Raji (cell line): ENCODE measurements around the gene NOTCH2NLA.
"Not testable (repeated sequence)": the region's sequence is repeated elsewhere in the genome, so short reads cannot be mapped to it uniquely, and the experiment has no call there.

Experiments used
- POLR2A ChIP-seq: IDR thresholded peaks from 2 replicates; pipeline ENCODE4 v1.6.1; 2011; ENCODE audit warnings: low read depth, low read length, control low read depth; ENCODE audit not compliant: insufficient read depth

NOTCH2NLA gene

GRCh38 chr1:146228710-146229477 lies at the start of gene NOTCH2NLA:
Gene NOTCH2NLA, minus strand, starts transcription at chr1:146229021. Its CDS starts 39,684 bp downstream, at chr1:146189337.
- not testable (repeated sequence) for TF ChIP-seq POLR2A

DNA sequence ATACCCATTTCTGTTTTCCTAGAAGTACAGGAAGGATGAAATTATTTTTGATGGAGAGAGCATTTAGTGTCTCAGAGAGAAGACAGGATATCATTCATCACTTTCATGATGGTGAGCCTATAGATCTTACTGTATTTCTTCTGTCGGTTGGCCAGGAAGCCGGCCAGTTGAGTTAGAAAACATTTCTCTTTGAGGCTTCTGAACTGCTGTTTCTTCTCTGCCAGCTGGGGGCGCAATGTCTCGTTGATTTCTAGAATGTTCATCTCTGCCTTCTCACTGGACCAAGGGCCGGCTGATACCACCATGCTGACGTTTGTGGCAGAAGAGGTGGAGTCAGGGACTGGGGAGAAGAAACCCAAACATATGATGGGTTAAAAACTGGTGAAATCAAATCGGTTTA lies 84.4 kb downstream of the NOTCH2NLA start, which contains the start of gene NBPF10:
NBPF10 (minus strand) TSS at position 340 of the 400 bp plus-strand sequence; CDS start at position 305, 35 bp downstream.
- not testable (repeated sequence) for TF ChIP-seq POLR2A
